Activated CD8-positive, alpha-beta T cell treated with anti-CD3 and anti-CD28 coated beads, Interleukin-2, amount 10 ng/mL, durations not matched to agents 7 days and 5 days (primary cell): ENCODE data around the gene OPRL1. TPM values are rescaled to one million over a fixed set of nuclear protein-coding genes. Genes with fewer than 3 reads are reported as not detected.

Source experiments
- ATAC-seq: fragments of 150-1000 bp; cut with Tn5 transposase; one replicate; pipeline ENCODE4 v1.10.0; 2021; ENCODE audit warnings: moderate library complexity
- CTCF ChIA-PET: fragments of 350-600 bp; sonication (Branson Sonifier 250); formaldehyde crosslinking; loops from one replicate; lab custom pipeline; 2021; ENCODE audit warnings: antibody characterized with exemption; lab: Charles Lee
- POLR2A ChIA-PET: fragments of 350-600 bp; sonication (Branson Sonifier 250); formaldehyde crosslinking; loops from one replicate; lab custom pipeline; 2021; ENCODE audit warnings: antibody characterized with exemption; lab: Charles Lee
- DNase-seq: peaks from one replicate; pipeline ENCODE4 v3.0.0-alpha.2; 2020
- H3K27ac Mint-ChIP-seq: one replicate; pipeline ENCODE4 v1.8.0; 2021; ENCODE audit warnings: mild to moderate bottlenecking, mixed read lengths
- H3K27me3 Mint-ChIP-seq: one replicate; pipeline ENCODE4 v1.8.0; 2021; ENCODE audit warnings: low read depth, mixed read lengths
- H3K36me3 Mint-ChIP-seq: one replicate; pipeline ENCODE4 v1.8.0; 2021; ENCODE audit warnings: low read depth, mixed read lengths
- H3K4me1 Mint-ChIP-seq: one replicate; pipeline ENCODE4 v1.8.0; 2021; ENCODE audit warnings: low read depth, mixed read lengths
- H3K4me3 Mint-ChIP-seq: one replicate; pipeline ENCODE4 v1.8.0; 2021; ENCODE audit warnings: mild to moderate bottlenecking, mixed read lengths
- H3K9me3 Mint-ChIP-seq: one replicate; pipeline ENCODE4 v1.8.0; 2022; ENCODE audit warnings: mixed read lengths; ENCODE audit not compliant: insufficient read depth
- total RNA-seq, 2 experiments: library from RNA; stranded (reverse); gene quantifications; one replicate each; pipeline ENCODE4 v1.2.3, GENCODE V29; 2021

OPRL1 gene
- total RNA-seq: 1 to 10 TPM; 1.5 to 2.0 TPM

GRCh38 chr20:64080013-64080812, at the start of gene OPRL1:
OPRL1 (plus strand) TSS chr20:64080082; CDS start chr20:64092721, 12,639 bp downstream.
- H3K4me3 Mint-ChIP-seq: peak within 1 kb of the TSS; percentile 96
- H3K27ac Mint-ChIP-seq: peak within 1 kb of the TSS; percentile 93
- peak; percentile 56 for DNase-seq
- peaks cover 6% of the 10 kb centered on the region for H3K27me3 Mint-ChIP-seq
- H3K36me3 Mint-ChIP-seq: peaks cover 29% of the 10 kb centered on the region
- H3K9me3 Mint-ChIP-seq: no peaks in the 10 kb centered on the region
- ATAC-seq: peak; percentile 49
- ChIA-PET POLR2A (interaction anchor here (0.7 to 1.1 kb wide), 4 partner anchors 14 to 43 kb away, joined by 3 to 5 read pairs (median 4); no protein-coding TSS in a partner anchor), CTCF (interaction anchor here (0.9 to 2.8 kb wide), 12 partner anchors 11 to 542 kb away, joined by 3 to 20 read pairs (median 4); partner anchors contain the start of genes PRPF6, SAMD10 and TPD52L2)
- H3K4me1 Mint-ChIP-seq: peaks cover 54% of the 10 kb centered on the region

- POLR2A ChIA-PET: no interaction called here
Observed at GRCh38 chr20:64030371-64031134, 49.3 kb upstream of the OPRL1 start.

GRCh38 chr20:64031822-64032314, 48.0 kb upstream of the OPRL1 start:
- no peak for ATAC-seq
- Mint-ChIP-seq H3K27me3 (no peaks in the 10 kb centered on the region), H3K4me3 (no peak overlapping the region), H3K27ac (no peak overlapping the region), H3K36me3 (peaks cover 66% of the 10 kb centered on the region), H3K9me3 (no peaks in the 10 kb centered on the region), H3K4me1 (peaks cover 37% of the 10 kb centered on the region)
- ChIA-PET POLR2A (no interaction called here), CTCF (no interaction called here)
- no peak for DNase-seq

More at GRCh38 chr20:64030371-64031134, 49.3 kb upstream of the OPRL1 start:
- peaks cover 73% of the 10 kb centered on the region for H3K36me3 Mint-ChIP-seq
- no peaks in the 10 kb centered on the region for H3K9me3 Mint-ChIP-seq
- H3K4me1 Mint-ChIP-seq: peaks cover 24% of the 10 kb centered on the region
- ATAC-seq (no peak), DNase-seq (no peak)
- H3K4me3 Mint-ChIP-seq: no peak overlapping the region
- CTCF ChIA-PET: no interaction called here
- H3K27ac Mint-ChIP-seq: peak overlapping the region; percentile 34
- H3K27me3 Mint-ChIP-seq: no peaks in the 10 kb centered on the region

GRCh38 chr20:64032706-64033624, 46.9 kb upstream of the OPRL1 start:
- peaks cover 48% of the 10 kb centered on the region for H3K4me1 Mint-ChIP-seq

GRCh38 chr20:64033981-64034493, 45.8 kb upstream of the OPRL1 start:
- POLR2A ChIA-PET: interaction anchor here (0.8 kb wide), 1 partner anchor 56 kb away, joined by 3 read pairs; no protein-coding TSS in a partner anchor
- H3K4me3 Mint-ChIP-seq: peak overlapping the region; percentile 31
- H3K27ac Mint-ChIP-seq: peak overlapping the region; percentile 99
- H3K4me1 Mint-ChIP-seq: peaks cover 49% of the 10 kb centered on the region
- DNase-seq (no peak), ATAC-seq (no peak)
- H3K27me3 Mint-ChIP-seq: no peaks in the 10 kb centered on the region
- peaks cover 52% of the 10 kb centered on the region for H3K36me3 Mint-ChIP-seq
- CTCF ChIA-PET: interaction anchor here (0.9 to 1.8 kb wide), 4 partner anchors 24 to 238 kb away, joined by 3 to 6 read pairs (median 3); partner anchors contain the start of gene PRPF6
- H3K9me3 Mint-ChIP-seq: no peaks in the 10 kb centered on the region

More at GRCh38 chr20:64032706-64033624, 46.9 kb upstream of the OPRL1 start:
- no peak for ATAC-seq
- no peak for DNase-seq
- Mint-ChIP-seq H3K9me3 (no peaks in the 10 kb centered on the region), H3K27ac (peak overlapping the region; percentile 99), H3K27me3 (no peaks in the 10 kb centered on the region), H3K36me3 (peaks cover 59% of the 10 kb centered on the region), H3K4me3 (no peak overlapping the region)
- POLR2A ChIA-PET: no interaction called here
- CTCF ChIA-PET: interaction anchor here (0.9 to 1.8 kb wide), 3 partner anchors 23 to 237 kb away, joined by 3 to 6 read pairs (median 3); partner anchors contain the start of gene PRPF6

GRCh38 chr20:64035066-64035932, 44.6 kb upstream of the OPRL1 start:
- CTCF ChIA-PET: interaction anchor here (2.2 to 7.5 kb wide), 2 partner anchors 54 to 61 kb away, joined by 9 to 197 read pairs; partner anchors contain the start of genes PRPF6 and SAMD10
- POLR2A ChIA-PET: interaction anchor here (1.2 to 6.0 kb wide), 2 partner anchors 54 to 140 kb away, joined by 3 to 77 read pairs; partner anchors contain the start of genes PRPF6 and SAMD10
- peaks cover 61% of the 10 kb centered on the region for H3K4me1 Mint-ChIP-seq

GRCh38 chr20:64035933-64036345, 43.9 kb upstream of the OPRL1 start, which contains the start of gene C20orf204:
C20orf204 (plus strand) TSS chr20:64036182; CDS start chr20:64036324, 142 bp downstream.
- H3K9me3 Mint-ChIP-seq: no peaks in the 10 kb centered on the region
- POLR2A ChIA-PET: interaction anchor here (1.2 to 6.0 kb wide), 4 partner anchors 11 to 140 kb away, joined by 3 to 77 read pairs (median 4); partner anchors contain the start of genes PRPF6 and SAMD10
- ATAC-seq (no peak), DNase-seq (no peak)
- H3K27me3 Mint-ChIP-seq: no peaks in the 10 kb centered on the region
- H3K4me3 Mint-ChIP-seq: peak within 1 kb of the TSS; percentile 76
- H3K27ac Mint-ChIP-seq: peak within 1 kb of the TSS; percentile 99
- H3K4me1 Mint-ChIP-seq: peaks cover 68% of the 10 kb centered on the region
- CTCF ChIA-PET: interaction anchor here (1.6 to 7.5 kb wide), 3 partner anchors 55 to 498 kb away, joined by 4 to 197 read pairs (median 9); partner anchors contain the start of genes PRPF6 and SAMD10
- peaks cover 35% of the 10 kb centered on the region for H3K36me3 Mint-ChIP-seq

More at GRCh38 chr20:64035066-64035932, 44.6 kb upstream of the OPRL1 start:
- Mint-ChIP-seq H3K4me3 (peak overlapping the region; percentile 65), H3K27ac (peak overlapping the region; percentile 99), H3K9me3 (no peaks in the 10 kb centered on the region), H3K27me3 (no peaks in the 10 kb centered on the region), H3K36me3 (peaks cover 39% of the 10 kb centered on the region)
- DNase-seq (peak; percentile 79), ATAC-seq (peak; percentile 43)

GRCh38 chr20:64036346-64037198, 43.3 kb upstream of the OPRL1 start:
- POLR2A ChIA-PET: interaction anchor here (0.8 to 6.0 kb wide), 6 partner anchors 11 to 141 kb away, joined by 3 to 77 read pairs (median 4); partner anchors contain the start of genes OPRL1, PRPF6, RGS19 and SAMD10
- CTCF ChIA-PET: interaction anchor here (1.1 to 7.5 kb wide), 6 partner anchors 10 to 499 kb away, joined by 3 to 197 read pairs (median 6); partner anchors contain the start of genes PRPF6, SAMD10 and SOX18
- H3K27me3 Mint-ChIP-seq: no peaks in the 10 kb centered on the region
- DNase-seq (no peak), ATAC-seq (no peak)
- peaks cover 32% of the 10 kb centered on the region for H3K36me3 Mint-ChIP-seq
- H3K9me3 Mint-ChIP-seq: no peaks in the 10 kb centered on the region
- H3K4me3 Mint-ChIP-seq: peak overlapping the region; percentile 76
- peak overlapping the region; percentile 99 for H3K27ac Mint-ChIP-seq
- H3K4me1 Mint-ChIP-seq: peaks cover 74% of the 10 kb centered on the region

- peaks cover 80% of the 10 kb centered on the region for H3K4me1 Mint-ChIP-seq
- peak overlapping the region; percentile 76 for H3K4me3 Mint-ChIP-seq
- no peaks in the 10 kb centered on the region for H3K27me3 Mint-ChIP-seq
- ATAC-seq (no peak), DNase-seq (no peak)
- ChIA-PET CTCF (interaction anchor here (1.1 to 7.5 kb wide), 7 partner anchors 10 to 499 kb away, joined by 3 to 197 read pairs (median 9); partner anchors contain the start of genes LKAAEAR1, PRPF6, SAMD10 and SOX18), POLR2A (interaction anchor here (0.8 to 6.0 kb wide), 5 partner anchors 10 to 59 kb away, joined by 3 to 77 read pairs (median 4); partner anchors contain the start of genes OPRL1, PRPF6, RGS19 and SAMD10)
- H3K27ac Mint-ChIP-seq: peak overlapping the region; percentile 99
- no peaks in the 10 kb centered on the region for H3K9me3 Mint-ChIP-seq
- peaks cover 26% of the 10 kb centered on the region for H3K36me3 Mint-ChIP-seq
Observed at GRCh38 chr20:64037199-64037497, 42.7 kb upstream of the OPRL1 start.
